ENCODE results near the gene AKAP12.

The AKAP12 gene

GRCh38 chr6:151205721-151206600, 33.8 kb upstream of the AKAP12 start:
- no peak overlapping the region for H3K27ac ChIP-seq
- TF ChIP-seq CTCF (IDR thresholded peaks at IDR 0.05; ENCODE audit: low read depth, low read length), result no peak
- no peaks in the 10 kb centered on the region for H3K36me3 ChIP-seq
- no peak for DNase-seq
- H3K27me3 ChIP-seq (ENCODE audit: insufficient read depth, low read depth, severe bottlenecking), result no peaks in the 10 kb centered on the region
- H3K9me3 ChIP-seq (ENCODE audit: severe bottlenecking), result peaks cover 3% of the 10 kb centered on the region
- no peak overlapping the region for H3K4me3 ChIP-seq (ENCODE audit: low read depth, low read length)

GRCh38 chr6:151207674-151208073, 32.1 kb upstream of the AKAP12 start:
- no peak overlapping the region for H3K4me3 ChIP-seq (ENCODE audit: low read depth, low read length)
- peaks cover 9% of the 10 kb centered on the region for H3K9me3 ChIP-seq (ENCODE audit: severe bottlenecking)
- no peaks in the 10 kb centered on the region for H3K27me3 ChIP-seq (ENCODE audit: insufficient read depth, low read depth, severe bottlenecking)
- H3K27ac ChIP-seq, result no peak overlapping the region
- TF ChIP-seq CTCF (IDR thresholded peaks at IDR 0.05; ENCODE audit: low read depth, low read length), result no peak
- no peaks in the 10 kb centered on the region for H3K36me3 ChIP-seq
- DNase-seq, result no peak

GRCh38 chr6:151209071-151209831, 30.5 kb upstream of the AKAP12 start:
- no peak for TF ChIP-seq CTCF (IDR thresholded peaks at IDR 0.05; ENCODE audit: low read depth, low read length)
- no peaks in the 10 kb centered on the region for H3K27me3 ChIP-seq (ENCODE audit: insufficient read depth, low read depth, severe bottlenecking)
- H3K4me3 ChIP-seq (ENCODE audit: low read depth, low read length), result no peak overlapping the region
- H3K36me3 ChIP-seq, result no peaks in the 10 kb centered on the region
- peaks cover 15% of the 10 kb centered on the region for H3K9me3 ChIP-seq (ENCODE audit: severe bottlenecking)
- DNase-seq, result no peak
- H3K27ac ChIP-seq, result no peak overlapping the region

GRCh38 chr6:151211075-151211474, 28.7 kb upstream of the AKAP12 start:
- no peaks in the 10 kb centered on the region for H3K27me3 ChIP-seq (ENCODE audit: insufficient read depth, low read depth, severe bottlenecking)
- H3K27ac ChIP-seq, result no peak overlapping the region
- no peaks in the 10 kb centered on the region for H3K36me3 ChIP-seq
- no peak overlapping the region for H3K4me3 ChIP-seq (ENCODE audit: low read depth, low read length)
- H3K9me3 ChIP-seq (ENCODE audit: severe bottlenecking), result peaks cover 15% of the 10 kb centered on the region
- no peak for DNase-seq
- TF ChIP-seq CTCF (IDR thresholded peaks at IDR 0.05; ENCODE audit: low read depth, low read length), result no peak

GRCh38 chr6:151213352-151213751, 26.4 kb upstream of the AKAP12 start:
- no peak overlapping the region for H3K4me3 ChIP-seq (ENCODE audit: low read depth, low read length)
- no peaks in the 10 kb centered on the region for H3K36me3 ChIP-seq
- H3K9me3 ChIP-seq (ENCODE audit: severe bottlenecking), result peaks cover 15% of the 10 kb centered on the region
- H3K27me3 ChIP-seq (ENCODE audit: insufficient read depth, low read depth, severe bottlenecking), result no peaks in the 10 kb centered on the region
- no peak for TF ChIP-seq CTCF (IDR thresholded peaks at IDR 0.05; ENCODE audit: low read depth, low read length)
- no peak for DNase-seq
- H3K27ac ChIP-seq, result no peak overlapping the region

Measured in WERI-Rb-1 (cell line).